WTC11 (cell line): Measurements from ENCODE around the gene NSD1.

Source experiments
- NFE2L1 ChIP-seq: sonication (generic); formaldehyde crosslinking; IDR thresholded peaks from 2 replicates; pipeline ENCODE4 v1.8.1; 2023; ENCODE audit warnings: missing genetic modification reagents
- RELA ChIP-seq: sonication (generic); formaldehyde crosslinking; IDR thresholded peaks from 2 replicates; pipeline ENCODE4 v1.8.1; 2022; ENCODE audit warnings: missing genetic modification reagents, mild to moderate bottlenecking, borderline replicate concordance
- TP53 ChIP-seq: sonication (generic); formaldehyde crosslinking; IDR thresholded peaks from 2 replicates; pipeline ENCODE4 v1.8.1; 2023; ENCODE audit warnings: mild to moderate bottlenecking, missing genetic modification reagents
- TF ChIP-seq, protein P1 (sequence below): sonication (generic); formaldehyde crosslinking; IDR thresholded peaks from 2 replicates; pipeline ENCODE4 v1.8.1; 2023; ENCODE audit warnings: mild to moderate bottlenecking, missing genetic modification reagents
- TF ChIP-seq, protein P2 (sequence below): sonication (generic); formaldehyde crosslinking; IDR thresholded peaks from 2 replicates; pipeline ENCODE4 v1.8.1; 2023; ENCODE audit warnings: mild to moderate bottlenecking, missing genetic modification reagents, moderate library complexity
- TF ChIP-seq, protein P3 (sequence below): fragments of 200-600 bp; IDR thresholded peaks from 2 replicates; pipeline ENCODE4 v1.8.0; 2022; ENCODE audit warnings: antibody characterized with exemption
- TF ChIP-seq, protein P4 (sequence below): sonication (generic); formaldehyde crosslinking; IDR thresholded peaks from 2 replicates; pipeline ENCODE4 v1.8.0; 2022; ENCODE audit warnings: mild to moderate bottlenecking, missing genetic modification reagents
- TF ChIP-seq, protein P5 (sequence below): sonication (generic); formaldehyde crosslinking; conservative IDR thresholded peaks from 2 replicates; pipeline ENCODE4 v1.8.1; 2022; ENCODE audit warnings: mild to moderate bottlenecking, missing genetic modification reagents

DNA sequence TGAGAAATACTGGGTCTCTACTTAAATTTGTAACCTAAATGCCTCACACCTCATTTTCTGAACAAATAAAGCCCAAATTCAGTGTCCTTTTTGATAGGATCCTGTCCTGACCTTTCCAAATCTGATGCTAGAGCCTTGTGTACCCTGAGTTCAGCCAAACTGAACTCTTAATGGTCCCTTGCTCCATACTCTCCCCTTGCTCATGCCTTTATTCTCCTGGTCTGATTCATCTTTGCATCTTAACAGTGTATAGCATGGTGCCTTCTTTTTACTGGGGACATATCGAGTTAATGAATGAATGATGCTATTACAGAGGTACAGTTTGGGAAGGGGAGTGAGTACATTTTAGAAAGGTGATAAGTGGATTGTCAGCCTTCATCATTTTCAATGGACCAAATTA lies 9.2 kb downstream of the NSD1 start:
- TF ChIP-seq, protein P1, sequence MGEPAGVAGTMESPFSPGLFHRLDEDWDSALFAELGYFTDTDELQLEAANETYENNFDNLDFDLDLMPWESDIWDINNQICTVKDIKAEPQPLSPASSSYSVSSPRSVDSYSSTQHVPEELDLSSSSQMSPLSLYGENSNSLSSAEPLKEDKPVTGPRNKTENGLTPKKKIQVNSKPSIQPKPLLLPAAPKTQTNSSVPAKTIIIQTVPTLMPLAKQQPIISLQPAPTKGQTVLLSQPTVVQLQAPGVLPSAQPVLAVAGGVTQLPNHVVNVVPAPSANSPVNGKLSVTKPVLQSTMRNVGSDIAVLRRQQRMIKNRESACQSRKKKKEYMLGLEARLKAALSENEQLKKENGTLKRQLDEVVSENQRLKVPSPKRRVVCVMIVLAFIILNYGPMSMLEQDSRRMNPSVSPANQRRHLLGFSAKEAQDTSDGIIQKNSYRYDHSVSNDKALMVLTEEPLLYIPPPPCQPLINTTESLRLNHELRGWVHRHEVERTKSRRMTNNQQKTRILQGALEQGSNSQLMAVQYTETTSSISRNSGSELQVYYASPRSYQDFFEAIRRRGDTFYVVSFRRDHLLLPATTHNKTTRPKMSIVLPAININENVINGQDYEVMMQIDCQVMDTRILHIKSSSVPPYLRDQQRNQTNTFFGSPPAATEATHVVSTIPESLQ, result no peak
- TF ChIP-seq, protein P2, sequence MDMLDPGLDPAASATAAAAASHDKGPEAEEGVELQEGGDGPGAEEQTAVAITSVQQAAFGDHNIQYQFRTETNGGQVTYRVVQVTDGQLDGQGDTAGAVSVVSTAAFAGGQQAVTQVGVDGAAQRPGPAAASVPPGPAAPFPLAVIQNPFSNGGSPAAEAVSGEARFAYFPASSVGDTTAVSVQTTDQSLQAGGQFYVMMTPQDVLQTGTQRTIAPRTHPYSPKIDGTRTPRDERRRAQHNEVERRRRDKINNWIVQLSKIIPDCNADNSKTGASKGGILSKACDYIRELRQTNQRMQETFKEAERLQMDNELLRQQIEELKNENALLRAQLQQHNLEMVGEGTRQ (CRISPR knock-in tag), result no peak
- TF ChIP-seq, protein P3, sequence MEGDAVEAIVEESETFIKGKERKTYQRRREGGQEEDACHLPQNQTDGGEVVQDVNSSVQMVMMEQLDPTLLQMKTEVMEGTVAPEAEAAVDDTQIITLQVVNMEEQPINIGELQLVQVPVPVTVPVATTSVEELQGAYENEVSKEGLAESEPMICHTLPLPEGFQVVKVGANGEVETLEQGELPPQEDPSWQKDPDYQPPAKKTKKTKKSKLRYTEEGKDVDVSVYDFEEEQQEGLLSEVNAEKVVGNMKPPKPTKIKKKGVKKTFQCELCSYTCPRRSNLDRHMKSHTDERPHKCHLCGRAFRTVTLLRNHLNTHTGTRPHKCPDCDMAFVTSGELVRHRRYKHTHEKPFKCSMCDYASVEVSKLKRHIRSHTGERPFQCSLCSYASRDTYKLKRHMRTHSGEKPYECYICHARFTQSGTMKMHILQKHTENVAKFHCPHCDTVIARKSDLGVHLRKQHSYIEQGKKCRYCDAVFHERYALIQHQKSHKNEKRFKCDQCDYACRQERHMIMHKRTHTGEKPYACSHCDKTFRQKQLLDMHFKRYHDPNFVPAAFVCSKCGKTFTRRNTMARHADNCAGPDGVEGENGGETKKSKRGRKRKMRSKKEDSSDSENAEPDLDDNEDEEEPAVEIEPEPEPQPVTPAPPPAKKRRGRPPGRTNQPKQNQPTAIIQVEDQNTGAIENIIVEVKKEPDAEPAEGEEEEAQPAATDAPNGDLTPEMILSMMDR, result no peak
- TF ChIP-seq, protein P4, sequence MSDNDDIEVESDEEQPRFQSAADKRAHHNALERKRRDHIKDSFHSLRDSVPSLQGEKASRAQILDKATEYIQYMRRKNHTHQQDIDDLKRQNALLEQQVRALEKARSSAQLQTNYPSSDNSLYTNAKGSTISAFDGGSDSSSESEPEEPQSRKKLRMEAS (CRISPR knock-in tag), result no peak
- TF ChIP-seq, protein P5, sequence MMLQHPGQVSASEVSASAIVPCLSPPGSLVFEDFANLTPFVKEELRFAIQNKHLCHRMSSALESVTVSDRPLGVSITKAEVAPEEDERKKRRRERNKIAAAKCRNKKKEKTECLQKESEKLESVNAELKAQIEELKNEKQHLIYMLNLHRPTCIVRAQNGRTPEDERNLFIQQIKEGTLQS, result no peak
- TF ChIP-seq RELA (CRISPR knock-in tag) (no peak), NFE2L1 (CRISPR knock-in tag) (no peak), TP53 (CRISPR knock-in tag) (no peak)
